HPDE6-E6E7 (cell line): ENCODE data around the gene PLEKHA8.
A peak's percentile ranks its signal among the peaks of the same experiment; 100 is the strongest.

Source experiments
- DNase-seq: peaks from one replicate; pipeline ENCODE4 v3.0.0; 2011; ENCODE audit warnings: missing footprints; ENCODE audit errors: extremely low spot score

PLEKHA8 gene

DNA sequence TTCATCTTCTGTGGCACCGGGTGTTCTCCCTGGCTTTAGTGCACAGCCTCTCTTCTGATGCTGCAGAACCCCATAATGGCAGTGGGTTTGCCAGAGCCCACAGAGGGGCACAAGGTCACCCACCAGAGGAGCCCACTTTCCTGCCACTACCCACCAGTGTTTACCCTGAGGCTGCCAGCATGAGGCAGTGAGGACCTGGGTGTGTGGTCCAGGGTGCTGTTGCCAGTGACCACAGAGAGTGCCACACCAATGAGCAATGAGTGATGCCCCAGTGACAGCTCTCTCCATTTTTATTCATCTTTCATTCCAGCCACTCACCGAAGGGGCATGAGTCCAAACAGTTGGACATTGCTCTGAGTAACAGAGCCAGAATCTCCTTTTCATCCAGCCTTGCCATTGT lies 141.4 kb downstream of the PLEKHA8 start:
- no peak for DNase-seq

- no peak for DNase-seq
These were observed 142.4 kb downstream of the PLEKHA8 start for GRCh38 chr7:30170476-30171205.

DNA sequence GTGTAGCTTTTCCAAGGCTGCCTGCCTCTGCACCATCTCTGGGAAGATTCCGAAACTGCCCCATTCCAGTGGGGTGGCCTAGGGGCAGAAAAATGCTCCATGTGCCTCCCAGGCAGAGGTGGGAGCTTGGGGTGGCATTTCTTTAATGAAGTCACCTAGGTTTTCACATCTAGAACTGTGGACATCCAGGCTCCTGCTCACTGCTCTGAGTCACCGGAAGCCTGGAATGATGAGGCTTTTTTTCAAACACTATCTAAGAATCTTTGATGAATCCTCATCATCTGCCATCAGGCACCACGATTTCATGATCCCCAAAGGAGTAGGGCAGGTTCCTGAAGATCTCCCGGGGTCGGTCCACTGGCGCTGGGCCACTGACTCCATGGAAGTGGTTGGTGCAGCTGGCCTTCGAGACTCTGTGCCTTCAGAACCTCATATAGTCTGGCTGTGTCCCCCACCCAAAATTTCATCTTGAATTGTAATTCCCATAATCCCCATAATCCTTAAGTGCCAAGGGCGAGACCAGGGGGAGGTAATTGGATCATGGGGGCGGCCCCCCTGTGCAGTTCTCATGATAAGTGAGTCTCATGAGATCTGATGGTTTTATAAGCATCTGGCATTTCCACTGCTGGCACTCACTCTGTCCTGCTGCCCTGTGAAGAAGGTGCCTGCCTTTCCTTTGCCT lies 143.7 kb downstream of the PLEKHA8 start:
- DNase-seq, result no peak

DNA sequence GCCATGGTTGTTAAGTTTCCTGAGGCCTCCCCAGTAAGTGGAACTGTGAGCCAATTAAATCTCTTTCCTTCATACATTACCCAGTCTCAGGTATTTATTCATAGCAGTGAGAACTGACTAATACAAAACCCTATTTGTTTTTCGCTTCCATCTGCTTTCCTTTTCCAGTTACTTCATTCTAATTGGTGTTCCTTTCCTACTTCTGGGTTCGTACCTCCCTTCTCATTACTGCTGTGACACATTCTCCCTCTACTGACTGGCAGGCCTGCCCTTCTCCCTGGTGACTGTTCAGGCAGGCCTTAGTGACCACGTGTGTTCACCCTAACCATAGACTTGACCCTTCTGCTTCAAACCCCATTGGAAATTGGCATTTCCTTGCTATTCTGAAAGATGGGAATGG lies 144.2 kb downstream of the PLEKHA8 start:
- DNase-seq, result peak; percentile 55

DNA sequence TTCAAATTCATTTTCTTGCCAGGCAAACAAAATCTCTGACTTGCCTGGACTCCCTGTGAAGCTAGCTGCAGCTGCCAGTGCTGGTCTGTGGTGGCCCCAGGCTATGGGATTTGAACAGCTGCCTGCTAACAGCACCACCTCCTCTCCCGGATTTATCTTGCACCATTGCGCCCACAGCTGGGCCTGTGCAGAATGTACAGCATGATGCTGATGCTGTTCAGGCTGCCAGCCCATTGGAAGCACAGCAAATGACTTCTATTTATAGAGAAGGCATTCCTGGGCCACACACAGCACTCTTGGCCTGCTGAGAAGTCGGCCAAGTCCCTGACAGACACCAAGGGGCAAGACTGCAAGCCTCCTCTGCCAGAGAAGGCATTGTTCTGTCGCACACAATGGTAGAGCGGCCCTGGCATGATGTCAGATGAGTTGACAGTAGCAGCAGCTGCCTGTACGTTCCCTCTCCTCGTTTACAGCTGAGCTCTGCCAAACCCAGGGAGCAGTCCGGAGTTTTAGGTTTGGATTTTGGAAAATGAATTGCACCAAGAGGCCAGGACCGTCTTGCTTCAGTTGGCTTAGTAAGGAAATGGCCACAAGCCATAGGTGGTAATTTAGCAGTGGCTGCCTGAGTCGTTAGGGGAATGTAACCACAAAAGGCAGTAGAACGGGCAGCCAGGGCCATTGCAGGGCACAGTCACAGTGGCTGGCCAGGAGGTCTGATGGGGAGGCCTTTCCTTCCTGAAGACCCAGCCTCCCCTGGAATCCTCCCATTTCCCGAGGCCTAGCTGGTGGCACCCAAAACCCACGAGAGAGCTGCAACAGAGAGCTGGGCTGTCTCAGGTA lies 145.1 kb downstream of the PLEKHA8 start:
- DNase-seq, result peak; percentile 90

DNA sequence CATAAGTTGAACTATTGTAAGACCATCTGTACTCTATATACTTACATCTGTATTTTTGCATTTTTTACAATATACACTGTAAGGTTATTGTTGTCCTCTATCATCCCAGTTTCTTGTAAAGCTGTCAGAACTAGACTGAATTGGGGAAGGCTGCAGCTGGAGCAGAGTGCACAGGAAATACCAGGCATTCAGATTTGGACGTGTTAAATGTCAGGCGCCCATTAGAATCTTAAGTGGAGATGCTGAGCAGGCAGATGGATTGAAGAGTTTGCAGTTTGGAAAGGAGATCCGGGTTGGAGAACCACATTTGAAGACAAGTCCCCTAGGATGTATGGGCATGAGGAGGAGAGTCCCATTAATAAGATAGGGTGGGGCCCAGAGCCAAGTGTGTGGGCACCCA lies 147.0 kb downstream of the PLEKHA8 start:
- DNase-seq, result no peak

- DNase-seq, result no peak
These were observed 147.5 kb downstream of the PLEKHA8 start for GRCh38 chr7:30175636-30176147.

GRCh38 chr7:30176463-30177109 lies 148.4 kb downstream of the PLEKHA8 start:
- DNase-seq, result no peak

- no peak for DNase-seq
These were observed 149.0 kb downstream of the PLEKHA8 start for GRCh38 chr7:30177186-30177585.

- no peak for DNase-seq
These were observed 149.8 kb downstream of the PLEKHA8 start for GRCh38 chr7:30177965-30178364.

GRCh38 chr7:30178748-30179436 lies 150.7 kb downstream of the PLEKHA8 start:
- DNase-seq, result no peak
